Stimulated activated CD8-positive, alpha-beta memory T cell treated with anti-CD3 and anti-CD28 coated beads, Interleukin-7, amount 100 ng/mL, for 4 hours (primary cell): ENCODE results near the gene SMIM5.

ENCODE experiments used
- DNase-seq, 2 donors: peaks; one replicate each; pipeline ENCODE4 v3.0.0-alpha.2; 2020; ENCODE audit warnings: low read depth in 2 of 2

The SMIM5 gene

GRCh38 chr17:75603123-75603522, 30.1 kb upstream of the SMIM5 start:
- DNase-seq, result no peak

GRCh38 chr17:75604034-75604695, 29.1 kb upstream of the SMIM5 start:
- no peak for DNase-seq

- no peak for DNase-seq
Measured at GRCh38 chr17:75605790-75606189, 27.4 kb upstream of the SMIM5 start.

- no peak for DNase-seq
Measured at GRCh38 chr17:75607086-75607485, 26.1 kb upstream of the SMIM5 start.

- no peak for DNase-seq
Measured at GRCh38 chr17:75610103-75610984, 22.9 kb upstream of the SMIM5 start.

GRCh38 chr17:75611851-75612429, 21.3 kb upstream of the SMIM5 start:
- DNase-seq, result no peak

GRCh38 chr17:75612906-75613626, 20.2 kb upstream of the SMIM5 start:
- no peak for DNase-seq

- DNase-seq, result no peak
Measured at GRCh38 chr17:75614006-75614405, 19.2 kb upstream of the SMIM5 start.

GRCh38 chr17:75614556-75615270, 18.5 kb upstream of the SMIM5 start:
- DNase-seq, result no peak

- DNase-seq, result no peak
Measured at GRCh38 chr17:75615301-75615700, 17.9 kb upstream of the SMIM5 start.

GRCh38 chr17:75616521-75617122, 16.6 kb upstream of the SMIM5 start:
- no peak for DNase-seq

GRCh38 chr17:75617218-75617617, 16.0 kb upstream of the SMIM5 start:
- no peak for DNase-seq

- no peak for DNase-seq
Measured at GRCh38 chr17:75617675-75618074, 15.6 kb upstream of the SMIM5 start.

GRCh38 chr17:75619506-75620431, 13.5 kb upstream of the SMIM5 start:
- no peak for DNase-seq

GRCh38 chr17:75621489-75621888, 11.7 kb upstream of the SMIM5 start:
- no peak for DNase-seq

- no peak for DNase-seq
Measured at GRCh38 chr17:75622076-75622475, 11.2 kb upstream of the SMIM5 start.

GRCh38 chr17:75622771-75623273, 10.4 kb upstream of the SMIM5 start:
- no peak for DNase-seq

- no peak for DNase-seq
Measured at GRCh38 chr17:75623386-75623785, 9.8 kb upstream of the SMIM5 start.

- no peak for DNase-seq
Measured at GRCh38 chr17:75624021-75624420, 9.2 kb upstream of the SMIM5 start.
